NCI-H128 (cell line): ENCODE results near the gene MAD1L1.

Experiments
- DNase-seq: peaks from one replicate; lab custom pipeline; 2025; ENCODE audit not compliant: unreplicated experiment; lab: John Stamatoyannopoulos, UW

MAD1L1 gene

GRCh38 chr7:1859266-1860035 is 373.3 kb downstream of the MAD1L1 start:
- DNase-seq = no peak

- no peak for DNase-seq
Observed at GRCh38 chr7:1858435-1859265, 374.1 kb downstream of the MAD1L1 start.

- DNase-seq = no peak
Observed at GRCh38 chr7:1857487-1858421, 375.0 kb downstream of the MAD1L1 start.

GRCh38 chr7:1856888-1857441 is 375.8 kb downstream of the MAD1L1 start:
- no peak for DNase-seq

GRCh38 chr7:1856161-1856887 is 376.4 kb downstream of the MAD1L1 start:
- DNase-seq = no peak

- DNase-seq = no peak
Observed at GRCh38 chr7:1855725-1856160, 377.0 kb downstream of the MAD1L1 start.

- no peak for DNase-seq
Observed at GRCh38 chr7:1854866-1855724, 377.6 kb downstream of the MAD1L1 start.

- DNase-seq = no peak
Observed at GRCh38 chr7:1853986-1854865, 378.5 kb downstream of the MAD1L1 start.

- DNase-seq = no peak
Observed at GRCh38 chr7:1853431-1853985, 379.2 kb downstream of the MAD1L1 start.

- no peak for DNase-seq
Observed at GRCh38 chr7:1852517-1853430, 380.0 kb downstream of the MAD1L1 start.

- DNase-seq = no peak
Observed at GRCh38 chr7:1851721-1852516, 380.8 kb downstream of the MAD1L1 start.

- DNase-seq = no peak
Observed at GRCh38 chr7:1850976-1851571, 381.7 kb downstream of the MAD1L1 start.

GRCh38 chr7:1850111-1850975 is 382.4 kb downstream of the MAD1L1 start:
- DNase-seq = no peak

GRCh38 chr7:1849351-1850041 is 383.2 kb downstream of the MAD1L1 start:
- DNase-seq = no peak
